RKO (cell line): ENCODE data around the gene YPEL1.
"Not testable (repeated sequence)": the region's sequence is repeated elsewhere in the genome, so short reads cannot be mapped to it uniquely, and the experiment has no call there.

ENCODE experiments used
- DNase-seq: peaks from one replicate; pipeline ENCODE4 v3.0.0-alpha.2; 2016; ENCODE audit warnings: low spot score

The YPEL1 gene

GRCh38 chr22:21683401-21683811 is 52.2 kb downstream of the YPEL1 start:
- DNase-seq = no peak

GRCh38 chr22:21682385-21683175 is 53.0 kb downstream of the YPEL1 start:
- no peak for DNase-seq

DNA sequence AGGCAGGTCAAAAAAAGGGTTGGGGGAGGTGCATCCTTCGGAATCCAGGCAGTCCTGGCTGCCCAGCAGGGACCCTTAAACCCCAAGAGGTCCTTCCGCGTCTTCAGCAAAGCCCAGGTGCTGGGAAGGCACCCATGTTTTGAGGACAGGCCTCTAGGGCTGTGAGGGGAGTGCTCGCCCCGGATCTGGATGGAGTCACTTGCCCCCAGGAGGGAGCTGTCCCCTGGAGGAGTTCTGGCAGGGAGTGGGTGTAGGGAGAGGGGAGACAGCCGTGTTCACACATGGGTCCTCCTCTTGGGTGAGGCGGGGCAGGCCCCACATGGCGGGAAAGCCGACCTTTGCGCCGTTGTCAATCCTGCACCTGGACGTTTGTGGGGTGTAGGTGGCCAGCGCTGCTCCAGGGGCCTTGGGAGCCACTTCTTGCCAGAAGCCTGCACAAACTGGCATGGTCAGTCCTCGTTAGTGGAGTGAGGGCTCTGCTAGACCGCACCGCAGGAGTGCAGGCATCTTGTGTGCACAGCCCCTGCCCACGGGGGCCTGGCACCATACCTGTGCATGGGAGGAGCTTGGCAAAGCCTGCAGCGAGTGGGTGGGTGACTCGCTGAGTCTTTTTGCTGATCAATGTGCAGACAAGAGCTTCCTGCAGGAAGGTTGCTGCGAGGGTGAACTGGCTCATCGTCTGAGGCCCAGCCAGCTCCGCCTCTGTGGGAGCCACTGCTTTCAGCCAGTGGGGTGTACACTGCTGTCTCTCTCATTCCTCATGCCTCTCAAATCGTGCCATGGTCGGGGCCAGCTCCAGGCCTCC is 53.8 kb downstream of the YPEL1 start:
- no peak for DNase-seq

GRCh38 chr22:21680830-21681565 is 54.6 kb downstream of the YPEL1 start:
- DNase-seq = no peak

- DNase-seq = no peak
Observed at GRCh38 chr22:21679383-21679782, 56.2 kb downstream of the YPEL1 start.

DNA sequence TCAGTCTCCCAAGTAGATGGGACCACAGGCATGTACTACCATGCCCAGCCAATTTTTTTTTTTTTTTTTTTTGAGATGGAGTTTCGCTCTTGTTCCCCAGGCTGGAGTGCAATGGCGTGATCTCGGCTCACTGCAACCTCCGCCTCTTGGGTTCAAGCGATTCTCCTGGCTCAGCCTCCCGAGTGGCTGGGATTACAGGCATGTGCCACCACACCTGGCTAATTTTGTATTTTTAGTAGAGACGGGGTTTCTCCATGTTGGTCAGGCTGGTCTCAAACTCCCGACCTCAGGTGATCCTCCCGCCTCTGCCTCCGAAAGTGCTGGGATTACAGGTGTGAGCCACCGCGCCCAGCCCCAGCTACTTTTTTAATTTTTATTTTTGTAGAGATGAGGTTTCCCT is 56.8 kb downstream of the YPEL1 start:
- DNase-seq = not testable (repeated sequence)

- DNase-seq = no peak
Observed at GRCh38 chr22:21677606-21678443, 57.8 kb downstream of the YPEL1 start.

- no peak for DNase-seq
Observed at GRCh38 chr22:21674638-21675245, 60.9 kb downstream of the YPEL1 start.

DNA sequence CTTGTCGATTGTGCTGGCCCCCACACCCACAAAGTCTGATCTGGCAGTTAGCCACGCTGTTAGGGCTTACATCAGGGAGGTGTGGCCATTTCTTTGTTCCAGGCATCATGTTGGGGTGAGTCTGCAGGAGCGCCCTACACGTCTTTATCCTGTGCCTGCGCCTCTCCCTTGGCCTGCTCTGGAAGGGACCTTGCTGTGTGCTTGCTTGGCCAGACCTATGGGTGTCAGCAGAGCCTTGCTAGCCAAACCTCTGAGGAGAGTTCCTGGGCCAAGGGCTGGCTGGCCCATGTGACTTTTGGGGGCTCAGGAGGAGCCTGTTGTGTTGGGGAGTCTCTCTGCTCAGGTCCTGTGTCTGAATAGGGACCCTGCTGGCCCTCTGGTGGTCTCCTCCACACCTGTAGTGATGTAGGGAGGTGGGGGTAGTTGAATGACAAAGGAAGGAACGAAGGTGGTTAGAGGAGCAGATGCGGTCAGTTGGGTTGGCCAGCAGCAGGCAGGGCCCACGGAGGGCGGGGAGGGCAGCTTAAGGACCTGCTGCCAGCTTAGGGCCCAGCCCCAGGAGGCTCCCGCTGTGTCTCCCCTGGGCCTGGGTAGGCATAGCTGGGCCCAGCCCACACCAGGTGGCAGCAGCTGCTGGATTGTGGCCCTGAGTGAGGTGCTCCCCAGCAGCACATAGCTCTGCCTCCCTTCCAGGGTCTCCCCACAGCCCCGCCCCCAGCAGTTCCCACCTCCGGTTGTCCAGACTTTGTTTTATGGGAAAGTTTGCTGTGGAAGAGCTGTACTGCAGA is 61.9 kb downstream of the YPEL1 start:
- DNase-seq = no peak

- no peak for DNase-seq
Observed at GRCh38 chr22:21672107-21672629, 63.4 kb downstream of the YPEL1 start.

DNA sequence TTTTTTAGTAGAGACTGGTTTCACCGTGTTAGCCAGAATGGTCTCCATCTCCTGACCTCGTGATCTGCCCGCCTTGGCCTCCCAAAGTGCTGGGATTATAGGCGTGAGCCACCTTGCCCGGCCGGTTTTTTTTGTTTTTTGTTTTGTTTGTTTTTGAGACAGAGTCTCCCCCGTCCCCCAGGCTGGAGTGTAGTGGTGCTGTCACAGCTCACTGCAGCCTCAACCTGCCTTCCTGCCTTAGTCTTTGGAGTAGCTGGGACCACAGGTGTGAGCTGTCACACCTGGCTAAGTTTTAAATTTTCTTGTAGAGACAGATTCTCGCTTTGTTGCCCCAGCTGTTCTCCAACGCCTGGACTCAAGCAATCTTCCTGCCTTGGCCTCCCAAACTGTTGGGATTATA is 66.6 kb downstream of the YPEL1 start:
- DNase-seq = no peak

DNA sequence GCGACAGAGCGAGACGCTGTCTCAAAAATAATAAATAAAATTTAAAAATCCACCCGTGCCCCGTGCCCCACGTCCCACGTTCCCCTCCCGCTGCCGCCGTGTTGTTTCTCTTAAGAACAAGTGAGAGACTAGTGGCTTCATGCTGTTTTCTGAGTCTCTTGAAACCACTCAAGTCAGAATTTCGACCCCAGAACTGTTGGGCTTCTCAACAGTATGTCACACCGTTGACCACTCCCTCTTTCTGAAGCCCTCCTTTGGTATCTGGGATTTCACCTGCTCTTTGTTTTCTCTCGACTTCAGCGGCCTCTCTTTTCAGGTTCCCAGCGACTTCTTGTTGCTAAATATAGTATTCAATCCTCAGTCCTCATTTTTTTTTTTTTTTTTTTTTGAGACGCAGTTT is 68.8 kb downstream of the YPEL1 start:
- DNase-seq = no peak

DNA sequence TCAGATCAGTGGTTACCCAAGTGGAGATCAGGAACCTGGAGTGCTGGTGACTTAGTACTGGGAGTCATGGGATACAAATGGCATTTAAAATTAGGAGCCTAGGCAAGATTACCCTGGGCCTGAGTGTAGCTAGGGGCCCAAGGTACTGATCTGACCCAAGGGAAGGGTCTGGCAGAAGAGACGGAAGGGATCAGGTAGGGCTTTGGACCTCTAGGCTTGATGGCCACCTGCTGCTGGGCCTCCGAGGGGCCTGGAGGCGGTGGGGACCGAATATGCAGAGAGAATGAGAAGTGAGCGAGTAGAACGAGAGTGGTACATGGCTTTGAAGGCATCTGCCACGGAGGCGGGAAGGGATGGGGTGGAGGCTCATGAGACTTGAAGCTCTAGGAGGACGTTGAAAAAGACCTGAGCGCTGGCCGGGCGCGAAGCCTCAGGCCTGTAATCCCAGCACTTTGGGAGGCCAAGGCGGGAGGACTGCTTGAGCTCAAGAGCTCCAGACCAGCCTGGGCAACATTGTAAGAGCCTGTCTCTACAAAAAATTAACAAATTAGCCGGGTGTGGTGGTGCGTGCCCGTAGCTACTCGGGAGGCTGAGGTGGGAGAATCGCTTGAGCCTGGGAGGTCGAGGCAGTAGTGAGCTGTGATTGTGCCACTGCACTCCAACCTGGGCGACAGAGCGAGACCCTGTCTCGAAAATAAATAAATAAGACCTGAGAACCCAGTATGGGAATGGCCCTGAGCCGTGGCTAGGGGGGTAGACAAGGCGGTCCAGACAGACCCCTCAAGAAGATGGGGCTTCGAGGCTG is 70.3 kb downstream of the YPEL1 start:
- DNase-seq = no peak

- no peak for DNase-seq
Observed at GRCh38 chr22:21663738-21664137, 71.9 kb downstream of the YPEL1 start.

DNA sequence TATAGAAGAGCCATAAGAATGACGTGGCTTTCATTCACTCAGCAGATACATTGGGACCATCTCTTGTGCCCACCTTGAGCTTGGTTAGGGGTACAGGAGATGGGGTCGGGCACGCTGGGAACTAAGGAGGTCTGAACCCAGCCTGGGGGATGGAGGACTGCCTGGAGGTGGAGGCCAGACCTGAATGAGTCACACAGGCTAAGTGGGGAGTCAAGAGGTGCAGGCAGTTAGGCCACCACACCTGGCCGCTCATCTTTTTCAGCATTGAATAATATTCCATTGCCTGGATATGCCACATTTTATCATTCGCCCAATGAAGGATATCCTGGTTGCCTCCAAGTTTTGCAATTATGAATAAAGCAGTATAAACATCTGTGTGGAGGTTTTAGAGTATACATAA is 73.6 kb downstream of the YPEL1 start:
- DNase-seq = no peak

DNA sequence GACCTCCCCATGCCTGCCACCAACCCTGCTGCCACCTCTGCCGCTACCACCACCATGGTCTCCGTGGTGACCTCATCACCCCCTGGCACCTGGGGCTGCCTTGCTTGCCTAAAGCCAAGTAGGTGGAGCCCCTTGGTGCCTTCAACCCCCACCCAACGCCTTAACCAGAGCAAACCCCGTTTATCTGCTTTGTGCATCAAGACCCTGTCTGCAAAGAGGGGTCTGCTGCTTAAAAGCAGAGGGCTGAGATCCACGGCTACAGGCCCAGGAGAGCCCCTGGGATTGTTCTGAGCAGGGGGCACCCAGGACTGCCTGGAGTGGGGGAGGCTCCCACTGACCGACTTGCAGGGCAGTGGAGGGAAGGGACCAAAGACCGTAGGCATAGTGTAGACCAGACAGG is 74.7 kb downstream of the YPEL1 start:
- no peak for DNase-seq

DNA sequence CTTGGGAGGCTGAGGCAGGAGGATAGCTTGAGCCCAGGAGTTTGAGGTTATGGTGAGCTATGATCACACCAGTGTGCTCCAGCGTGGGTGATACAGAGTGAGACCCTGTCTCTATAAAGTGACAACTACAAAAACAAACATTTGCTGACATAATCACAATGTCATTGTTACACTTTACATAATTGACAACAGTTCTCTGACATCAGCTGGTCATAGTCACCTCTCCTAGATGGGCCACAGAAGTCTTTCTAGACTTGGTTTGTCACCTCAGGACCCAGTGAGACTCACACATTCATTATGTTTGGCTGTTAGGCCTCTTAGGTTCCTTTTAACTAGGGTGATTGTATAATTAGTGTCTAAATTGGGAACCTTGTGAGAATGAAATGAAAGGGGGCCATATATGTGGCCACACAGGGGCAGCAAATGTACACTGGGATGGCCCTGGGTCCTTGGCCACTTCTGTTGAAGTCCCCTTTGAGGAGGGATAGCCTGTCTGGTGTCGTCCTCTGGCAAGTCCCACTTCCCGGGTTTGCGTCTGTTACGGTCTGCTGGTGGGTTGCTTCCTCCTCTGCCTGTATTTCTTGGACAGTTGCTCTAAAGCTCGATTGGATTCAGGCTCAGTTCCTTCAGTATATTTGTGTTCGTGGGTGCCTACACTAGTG is 75.6 kb downstream of the YPEL1 start:
- no peak for DNase-seq

DNA sequence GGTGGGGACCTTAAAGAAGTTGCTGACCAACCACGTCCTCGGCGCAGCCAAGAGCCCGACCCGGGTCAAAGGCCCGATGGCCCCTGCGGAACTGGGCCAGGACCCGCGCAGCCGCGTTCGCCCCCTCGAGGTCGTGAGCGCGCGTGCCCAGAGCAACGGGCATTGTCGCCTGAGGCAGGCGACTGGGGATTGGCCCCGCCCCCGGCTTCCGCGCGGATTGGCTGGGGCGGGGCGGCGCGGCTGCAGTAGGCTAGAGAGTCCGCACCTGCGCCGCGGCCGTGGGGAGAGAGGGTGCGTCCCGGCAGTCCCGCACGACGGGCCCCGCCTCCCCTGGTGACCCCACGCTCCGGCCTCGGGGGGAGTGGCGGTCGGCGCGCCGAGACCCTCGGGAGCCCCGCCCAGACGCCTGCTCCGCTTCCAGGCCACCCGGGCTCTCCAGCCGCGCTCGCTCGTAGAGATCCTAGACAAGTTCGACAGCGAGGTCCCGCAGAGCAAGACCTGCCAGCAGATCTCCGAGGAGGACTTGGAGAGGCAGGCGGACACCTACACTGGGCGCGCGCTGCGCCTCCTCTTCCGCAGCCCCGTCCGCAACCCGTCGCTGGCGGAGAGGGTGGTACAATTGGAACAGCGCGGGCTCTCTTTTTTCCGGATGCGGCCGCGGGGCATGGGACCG is 78.1 kb downstream of the YPEL1 start:
- peak; percentile 72 for DNase-seq
